Testis (tissue), 3 donors: ENCODE results near the gene TTF1. TPM values are rescaled to one million over a fixed set of nuclear protein-coding genes. Genes with fewer than 3 reads are reported as not detected.
A peak's percentile ranks its signal among the peaks of the same experiment; 100 is the strongest.

Experiments used
- DNase-seq: peaks from one replicate; pipeline ENCODE4 v3.0.0-alpha.2; 2019
- H3K27ac ChIP-seq, 2 donors: fragments of 200-600 bp; sonication (generic); one replicate each; pipeline ENCODE4 v1.5.1; 2019
- H3K27me3 ChIP-seq: fragments of 200-600 bp; sonication (generic); one replicate; pipeline ENCODE4 v1.5.1; 2019
- H3K36me3 ChIP-seq: fragments of 200-600 bp; sonication (generic); one replicate; pipeline ENCODE4 v1.5.1; 2017; ENCODE audit warnings: low read depth; ENCODE audit errors: missing control alignments
- H3K4me1 ChIP-seq: fragments of 200-600 bp; sonication (generic); one replicate; pipeline ENCODE4 v1.5.1; 2019
- H3K4me3 ChIP-seq, 2 donors: fragments of 200-600 bp; sonication (generic); one replicate each; pipeline ENCODE4 v1.5.1; 2017 to 2019
- H3K9me3 ChIP-seq: fragments of 200-600 bp; sonication (generic); one replicate; pipeline ENCODE4 v1.5.1; 2017
- CTCF ChIP-seq, 3 experiments: fragments of 450-650 bp in 2 of 3; fragments of 200-600 bp in 1 of 3; sonication (generic) in 1 of 3; IDR thresholded peaks; one replicate each; pipeline ENCODE4 v1.5.1; 2016 to 2019; ENCODE audit warnings: antibody characterized with exemption in 3 of 3, mild to moderate bottlenecking in 2 of 3, moderate library complexity in 1 of 3
- POLR2A ChIP-seq: fragments of 450-650 bp; IDR thresholded peaks from one replicate; pipeline ENCODE4 v1.6.1; 2017; ENCODE audit warnings: antibody characterized with exemption, mild to moderate bottlenecking, moderate library complexity
- WGBS, 2 donors: methylation state at CpG; one replicate each; pipeline ENCODE4 v1.1.5; 2018; 5-methylcytosine and 5-hydroxymethylcytosine counted together
- intact Hi-C: fragments of 100-400 bp; cut with DNase I; formaldehyde crosslinking; loops from one replicate; pipeline ENCODE4 v1.15.1; 2023; ENCODE audit warnings: low total_unique reads
- polyA plus RNA-seq: library from polyadenylated mRNA; stranded (reverse); fragments of 350-450 nt; fragmentation: Illumina TruSeq; extraction: RNeasy Lipid Tissue Mini Kit (QIAGEN cat#74804); gene quantifications from one replicate; pipeline ENCODE4 v1.2.3, GENCODE V29; 2014; ENCODE audit warnings: low read depth, low replicate concordance; ENCODE audit not compliant: insufficient read depth
- total RNA-seq, 2 donors: library from RNA; depleted of rRNA; stranded (reverse); fragments of >200 nt; gene quantifications; one replicate each; pipeline ENCODE4 v1.2.3, GENCODE V29; 2016

TTF1 gene
- total and polyA plus RNA-seq, 3 donors from 2014 or later = 15.4 to 19.4 (median 19.2) TPM

GRCh38 chr9:132410642-132411041 lies 4.0 kb upstream of the TTF1 start:
- no peak for TF ChIP-seq CTCF (IDR thresholded peaks at IDR 0.05)
- TF ChIP-seq POLR2A = no peak
- H3K27me3 ChIP-seq = no peaks in the 10 kb centered on the region
- no peak overlapping the region for H3K27ac ChIP-seq
- peak overlapping the region; percentile 48 to 70 for H3K4me3 ChIP-seq
- H3K9me3 ChIP-seq = no peaks in the 10 kb centered on the region
- intact Hi-C loops = no loop called here
- WGBS, 2 donors = 17 to 31% methylated on average over 15 to 19 of the region's 19 CpGs
- DNase-seq = no peak
- H3K4me1 ChIP-seq = peaks cover 27% of the 10 kb centered on the region
- no peaks in the 10 kb centered on the region for H3K36me3 ChIP-seq

GRCh38 chr9:132409828-132410528 lies 3.3 kb upstream of the TTF1 start, which contains the start of gene CFAP77:
Gene CFAP77 (plus strand): TSS chr9:132410211. CDS start chr9:132410272, 61 bp downstream.
- peak; percentile 64 for DNase-seq
- intact Hi-C loops = no loop called here
- Histone ChIP-seq H3K27me3 (no peaks in the 10 kb centered on the region), H3K27ac (peak within 1 kb of the TSS; percentile 21 to 62), H3K9me3 (no peaks in the 10 kb centered on the region), H3K4me3 (peak within 1 kb of the TSS; percentile 48 to 70), H3K4me1 (peaks cover 31% of the 10 kb centered on the region), H3K36me3 (no peaks in the 10 kb centered on the region)
- TF ChIP-seq CTCF (IDR thresholded peaks at IDR 0.05) (no peak), POLR2A (no peak)
- WGBS, 2 donors = 0 to 1% methylated on average over 10 to 49 of the region's 69 CpGs

GRCh38 chr9:132408521-132408920 lies 1.9 kb upstream of the TTF1 start:
- intact Hi-C loops = no loop called here
- Histone ChIP-seq H3K27me3 (no peaks in the 10 kb centered on the region), H3K4me1 (peaks cover 31% of the 10 kb centered on the region), H3K9me3 (no peaks in the 10 kb centered on the region), H3K27ac (no peak overlapping the region), H3K4me3 (no peak overlapping the region), H3K36me3 (no peaks in the 10 kb centered on the region)
- 44 to 47% methylated on average over 7 to 8 of the region's 8 CpGs for WGBS, 2 donors
- DNase-seq = peak; percentile 82
- TF ChIP-seq CTCF (IDR thresholded peaks at IDR 0.05) (no peak), POLR2A (no peak)

- Histone ChIP-seq H3K4me1 (peaks cover 31% of the 10 kb centered on the region), H3K27me3 (no peaks in the 10 kb centered on the region), H3K9me3 (no peaks in the 10 kb centered on the region), H3K4me3 (peak overlapping the region; percentile 68 to 83), H3K36me3 (no peaks in the 10 kb centered on the region), H3K27ac (no peak overlapping the region)
- 60 to 64% methylated on average over 2 of the region's 2 CpGs for WGBS, 2 donors
- TF ChIP-seq CTCF (IDR thresholded peaks at IDR 0.05) = no peak
- TF ChIP-seq POLR2A = no peak
- no peak for DNase-seq
- intact Hi-C loops = no loop called here
Measured at GRCh38 chr9:132407196-132407595, 556 bp upstream of the TTF1 start.
